Right forelimb (tissue), 1 donor: ENCODE measurements around the gene ZBTB45.

Experiments used
- DNase-seq: peaks from one replicate; pipeline ENCODE4 v3.0.0-alpha.2; 2018

ZBTB45 gene

DNA sequence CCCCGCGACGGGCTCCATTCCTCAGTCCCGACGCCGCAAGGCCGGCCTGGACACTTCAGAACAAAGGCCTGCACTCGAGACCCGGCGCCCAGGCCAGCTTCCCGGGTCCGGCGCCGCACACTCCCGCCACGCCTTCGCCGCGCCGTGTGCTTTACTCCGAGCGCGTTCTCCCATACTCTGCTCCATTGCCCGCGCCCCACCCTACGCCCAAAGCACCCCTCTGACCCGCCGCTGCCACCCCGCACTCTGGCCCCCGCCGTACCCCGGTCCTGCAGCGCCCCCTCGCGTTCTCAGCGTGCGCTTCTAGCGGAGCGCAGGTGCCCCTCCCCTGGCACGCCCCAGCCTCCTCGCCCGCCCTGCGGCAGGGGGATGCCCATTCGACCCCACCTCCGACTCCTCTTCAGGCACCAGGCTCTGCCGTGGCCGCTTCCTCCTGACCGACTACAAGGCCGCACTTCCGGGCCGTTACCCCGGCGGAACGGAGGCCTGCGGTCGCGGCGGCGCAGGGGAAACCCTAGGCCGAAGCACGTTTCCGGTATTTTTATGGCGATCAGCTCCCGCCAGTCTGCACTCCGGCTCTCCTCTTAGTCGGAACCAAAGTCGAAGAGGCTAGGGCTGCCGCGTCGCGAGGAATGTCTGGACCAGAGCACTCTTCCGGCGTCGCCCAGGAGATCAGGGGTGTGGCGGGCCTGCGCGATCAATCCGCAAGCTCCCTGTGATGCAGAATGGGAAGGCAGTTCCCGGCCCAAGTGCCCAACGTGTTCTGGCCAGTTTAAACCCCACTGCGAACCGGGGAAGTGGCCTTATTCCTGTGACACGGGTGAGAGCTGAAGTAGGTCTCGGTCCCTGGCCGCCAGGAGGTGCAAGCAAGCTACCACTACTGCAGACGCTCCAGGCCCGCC lies at the start of gene ZBTB45:
ZBTB45 (minus strand) TSS at position 456 of the 902 bp plus-strand sequence. CDS start 2,137 bp downstream, outside the sequence.
- DNase-seq, result peak; percentile 96

DNA sequence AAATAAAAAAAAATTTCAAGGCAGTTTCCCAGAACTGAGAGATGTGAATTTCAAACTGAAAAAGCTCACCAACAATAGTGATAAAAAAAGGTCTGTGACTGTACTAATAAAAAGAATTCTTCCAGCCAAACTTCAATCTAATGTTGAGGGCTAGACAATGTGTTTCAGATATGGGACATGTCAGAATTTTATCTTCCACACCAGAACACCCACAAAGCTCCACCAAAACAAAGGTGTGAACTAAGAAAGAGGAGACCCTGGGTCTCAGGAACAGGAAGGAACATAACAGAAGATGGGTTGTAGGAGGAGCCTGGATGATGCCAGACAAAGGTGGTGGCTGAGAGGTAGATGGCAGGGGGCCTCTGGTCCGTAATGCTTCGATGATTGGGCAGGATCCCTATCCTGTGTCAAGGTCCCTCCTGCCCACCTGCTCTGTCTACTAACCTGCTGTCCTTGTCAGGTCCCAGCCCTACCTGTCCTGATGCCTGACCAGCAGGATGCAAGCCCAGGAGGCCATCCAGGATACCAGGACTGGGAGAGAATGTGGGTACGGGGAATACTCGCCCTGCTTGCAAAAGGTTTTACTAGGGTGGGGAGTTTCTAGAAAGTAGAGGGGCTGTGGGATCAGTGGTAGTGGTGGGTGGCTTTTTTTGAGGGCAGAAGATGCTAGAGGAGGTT lies 49.0 kb upstream of the ZBTB45 start:
- no peak for DNase-seq

DNA sequence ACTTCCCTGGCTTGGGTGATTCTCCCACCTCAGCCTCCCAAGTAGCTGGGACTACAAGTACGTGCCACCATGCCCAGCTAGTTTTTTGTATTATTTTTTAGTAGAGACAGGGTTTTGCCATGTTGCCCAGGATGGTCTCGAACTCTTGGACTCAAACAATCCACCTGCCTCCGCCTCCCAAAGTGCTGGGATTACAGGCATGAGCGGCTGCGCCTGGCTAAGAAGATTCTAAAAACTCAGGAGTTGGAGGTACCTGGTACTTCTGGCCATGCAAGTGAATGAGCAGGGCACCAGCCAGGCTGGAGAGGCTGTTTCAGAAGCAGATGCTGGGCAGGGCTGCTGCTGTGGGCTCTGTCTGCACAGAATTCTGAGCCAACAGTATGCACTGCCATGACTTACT lies 47.4 kb upstream of the ZBTB45 start:
- DNase-seq, result no peak

DNA sequence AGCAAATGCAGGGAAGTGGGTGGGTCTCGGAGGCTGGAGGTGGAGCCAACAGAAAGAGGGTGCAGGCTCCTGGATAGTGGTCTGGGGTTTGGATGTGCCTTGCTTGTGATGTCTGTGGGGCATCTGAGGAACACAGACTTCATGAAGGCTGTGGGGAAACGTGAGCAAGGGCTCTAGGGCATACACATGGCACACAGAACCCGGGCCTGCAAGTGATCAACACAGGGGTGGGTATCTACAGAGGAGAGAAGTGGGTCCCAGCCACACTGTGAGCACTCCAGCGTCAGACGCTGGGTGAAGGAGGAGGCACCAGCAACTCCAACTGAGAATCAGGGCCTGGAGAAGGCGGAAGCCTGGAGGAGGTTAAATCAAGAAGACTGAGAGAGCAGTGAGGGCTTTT lies 44.2 kb upstream of the ZBTB45 start:
- no peak for DNase-seq

DNA sequence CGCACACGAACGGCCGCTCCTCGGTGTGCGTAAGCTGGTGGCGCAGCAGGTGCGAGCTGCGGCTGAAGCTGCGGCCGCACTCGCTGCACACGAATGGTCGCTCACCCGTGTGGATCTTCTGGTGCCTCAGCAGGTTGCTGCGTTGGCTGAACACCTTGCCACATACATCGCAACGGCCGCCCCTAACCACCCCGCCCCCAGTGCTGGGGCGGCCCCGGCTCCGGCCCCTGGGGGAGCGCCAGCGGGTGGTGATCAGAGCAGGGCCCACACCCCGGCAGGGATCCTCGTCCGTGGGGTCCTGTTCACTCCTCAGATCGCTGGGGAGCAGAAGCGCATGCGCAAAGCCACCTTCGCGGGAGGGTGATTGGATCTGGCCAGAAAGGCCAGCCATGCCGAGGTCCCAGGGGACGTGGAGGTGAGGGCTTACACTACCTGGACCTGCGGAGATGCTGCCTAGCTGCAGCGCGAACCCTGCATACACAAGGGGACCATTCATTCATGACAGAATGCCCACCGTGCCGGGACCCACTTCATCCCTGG lies 43.5 kb upstream of the ZBTB45 start:
- no peak for DNase-seq

DNA sequence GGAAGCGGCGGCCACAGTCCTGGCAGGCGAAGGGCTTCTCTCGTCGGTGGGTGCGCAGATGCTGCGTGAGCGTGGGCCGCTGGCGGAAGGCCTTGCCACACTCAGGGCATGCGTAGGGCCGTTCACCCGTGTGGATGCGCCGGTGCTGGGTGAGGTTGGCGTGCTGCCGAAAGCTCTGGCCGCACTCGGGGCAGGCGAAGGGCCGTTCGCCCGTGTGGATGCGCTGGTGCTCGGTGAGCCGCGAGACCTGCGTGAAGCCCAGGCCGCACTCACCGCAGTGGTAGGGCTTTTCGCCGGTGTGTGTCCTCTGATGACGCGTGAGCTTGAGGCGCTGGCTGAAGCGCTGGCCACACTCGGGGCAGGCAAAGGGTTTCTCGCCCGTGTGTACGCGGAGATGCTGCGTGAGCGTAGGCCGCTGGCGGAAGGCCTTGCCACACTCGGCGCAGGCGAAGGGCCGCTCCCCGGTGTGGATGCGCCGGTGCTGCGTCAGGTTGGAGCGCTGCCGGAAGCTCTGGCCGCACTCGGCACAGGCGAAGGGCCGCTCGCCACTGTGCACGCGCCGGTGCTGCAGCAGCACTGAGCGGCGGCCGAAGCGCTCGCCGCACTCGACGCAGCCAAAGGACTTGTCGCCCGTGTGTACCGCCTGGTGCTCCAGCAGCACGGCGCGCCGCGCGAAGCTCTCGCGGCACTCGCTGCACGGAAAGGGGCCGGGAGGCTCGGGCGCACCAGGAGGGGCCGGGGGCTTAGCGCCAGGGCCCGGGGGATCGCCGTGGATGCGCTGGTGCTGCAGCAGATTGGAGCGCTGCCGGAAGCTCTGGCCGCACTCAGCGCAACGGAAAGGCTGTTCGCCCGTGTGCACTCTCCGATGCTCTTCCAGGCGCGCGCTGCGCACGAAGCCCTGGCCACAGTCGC lies 42.8 kb upstream of the ZBTB45 start:
- no peak for DNase-seq

DNA sequence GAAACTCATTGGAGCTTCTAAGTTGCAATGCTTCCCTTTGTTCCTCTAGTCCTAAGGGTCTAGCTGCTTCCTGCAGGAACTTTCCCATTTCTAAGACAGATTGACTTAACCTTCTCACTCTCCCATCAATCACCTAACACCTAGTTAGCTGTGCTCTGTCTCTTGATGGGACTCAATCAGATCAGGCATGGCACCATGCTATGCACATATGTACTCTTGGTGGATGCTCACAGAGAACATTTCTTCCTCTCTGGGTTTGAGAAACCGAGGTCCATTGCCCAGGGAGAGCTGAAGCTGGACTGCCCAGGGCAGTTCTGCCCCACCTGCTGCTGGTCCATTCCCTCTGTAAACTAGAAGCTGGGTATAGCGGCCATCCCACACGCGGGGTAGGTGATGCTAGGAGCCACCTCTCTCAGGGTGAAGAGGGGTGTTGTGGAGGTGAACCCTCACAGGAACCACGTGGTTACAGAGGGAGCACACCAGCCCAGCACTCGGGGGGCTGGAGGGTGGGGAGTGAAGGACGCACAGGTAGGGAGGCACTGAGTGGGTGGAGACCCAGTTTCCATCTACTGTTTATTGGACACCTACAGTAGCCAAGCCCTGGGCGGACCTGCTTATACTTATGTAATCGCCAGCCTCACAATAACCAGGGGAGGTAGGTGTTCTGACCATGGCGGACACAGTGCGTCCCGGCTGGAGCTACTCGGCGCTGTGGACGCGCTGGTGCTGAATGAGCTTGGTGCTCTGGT lies 41.9 kb upstream of the ZBTB45 start:
- DNase-seq, result no peak

DNA sequence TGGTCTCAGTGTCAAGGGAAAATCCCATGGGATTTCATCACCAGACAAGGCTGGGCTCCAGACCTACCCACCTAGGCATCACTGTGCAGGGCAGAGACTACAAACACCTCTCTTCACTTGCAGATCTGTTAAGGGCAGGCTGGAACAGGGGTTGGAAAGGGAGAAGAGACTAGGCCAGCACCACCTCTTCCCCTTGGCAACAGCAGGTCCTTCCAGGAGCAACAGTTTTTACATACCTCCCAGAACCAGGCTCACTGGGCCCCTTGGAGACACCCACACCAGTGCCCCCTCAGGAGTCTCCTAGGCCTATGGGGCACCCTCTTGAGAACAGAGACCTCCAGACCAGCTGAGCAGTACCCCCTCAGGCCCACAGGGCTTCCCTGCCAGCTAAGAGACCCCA lies 41.3 kb upstream of the ZBTB45 start:
- no peak for DNase-seq

DNA sequence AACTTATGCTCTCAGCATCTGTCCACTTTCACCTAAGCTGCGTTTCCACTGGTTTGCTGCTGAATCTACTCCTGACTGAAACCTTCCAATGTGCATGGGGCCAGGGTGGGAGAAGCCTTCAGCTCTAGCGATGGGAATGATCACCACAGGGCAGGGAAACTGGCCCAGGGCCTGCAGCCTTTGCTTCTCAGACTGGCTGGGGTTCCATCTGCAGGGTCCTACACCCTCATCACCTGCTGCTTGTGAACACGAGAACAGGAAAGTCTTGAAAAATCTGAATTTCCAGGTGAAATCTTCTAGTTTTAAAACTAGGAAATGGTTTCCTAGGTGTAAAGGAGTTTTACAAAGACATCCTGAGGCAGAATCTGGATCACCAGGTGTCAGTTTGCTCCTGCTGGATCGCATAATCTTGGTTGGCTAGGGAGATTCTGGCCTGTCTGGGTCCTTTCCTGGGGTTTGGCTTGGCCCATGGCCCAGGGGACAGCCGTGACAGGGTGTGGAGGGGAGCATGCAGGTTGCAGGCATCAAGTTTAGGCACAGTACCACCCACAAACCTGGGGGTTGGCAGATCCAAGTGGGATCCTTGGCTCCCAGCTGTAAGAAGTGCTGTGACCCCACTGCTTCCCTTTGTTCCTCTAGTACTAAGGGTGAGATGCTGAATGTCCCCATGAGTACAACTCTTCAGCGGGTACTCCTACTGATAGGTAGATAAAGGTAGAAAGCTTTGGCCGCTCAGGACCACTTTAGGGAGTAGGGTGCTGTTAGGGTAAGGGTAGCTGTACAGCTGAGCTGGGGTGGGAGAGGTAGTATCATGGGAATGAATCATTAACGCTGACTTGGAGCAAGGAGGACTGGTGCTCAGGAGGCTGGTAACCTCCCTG lies 40.6 kb upstream of the ZBTB45 start:
- DNase-seq, result peak; percentile 43

DNA sequence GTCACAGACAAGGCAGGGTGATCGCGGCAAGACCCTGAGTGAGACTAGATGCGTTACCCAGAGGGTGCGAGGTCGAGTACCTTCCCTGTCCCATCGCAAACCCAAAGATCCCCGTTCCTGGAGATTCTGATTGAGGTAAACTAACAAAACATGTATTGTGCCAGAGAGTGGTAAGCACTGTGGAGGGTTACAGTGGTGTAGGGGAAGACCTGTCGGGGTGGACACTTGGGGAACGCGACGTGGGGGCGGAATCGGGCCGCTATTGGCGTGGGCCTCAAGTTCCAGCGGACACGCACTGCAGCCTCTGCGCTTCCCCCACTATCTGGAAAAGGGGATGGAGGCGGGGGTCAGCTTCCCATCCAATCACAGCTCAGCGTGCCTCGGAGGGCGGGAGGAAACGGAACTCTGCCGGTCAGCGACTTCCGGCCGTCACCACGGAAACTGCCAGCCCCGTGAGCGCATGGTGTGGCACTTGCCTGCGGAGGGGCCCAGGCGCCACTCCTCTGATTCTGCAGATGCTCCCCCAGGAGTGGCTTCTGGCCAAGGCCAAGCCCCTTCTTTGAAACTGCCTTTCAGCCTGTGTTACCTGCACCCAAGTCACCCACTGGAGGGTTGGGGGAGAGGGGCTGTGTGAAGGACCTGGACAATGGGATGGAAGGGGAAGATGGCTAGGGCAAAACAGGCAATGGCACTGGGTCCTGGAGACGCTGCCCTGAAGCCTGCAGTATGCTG lies 39.8 kb upstream of the ZBTB45 start:
- DNase-seq, result peak; percentile 94

DNA sequence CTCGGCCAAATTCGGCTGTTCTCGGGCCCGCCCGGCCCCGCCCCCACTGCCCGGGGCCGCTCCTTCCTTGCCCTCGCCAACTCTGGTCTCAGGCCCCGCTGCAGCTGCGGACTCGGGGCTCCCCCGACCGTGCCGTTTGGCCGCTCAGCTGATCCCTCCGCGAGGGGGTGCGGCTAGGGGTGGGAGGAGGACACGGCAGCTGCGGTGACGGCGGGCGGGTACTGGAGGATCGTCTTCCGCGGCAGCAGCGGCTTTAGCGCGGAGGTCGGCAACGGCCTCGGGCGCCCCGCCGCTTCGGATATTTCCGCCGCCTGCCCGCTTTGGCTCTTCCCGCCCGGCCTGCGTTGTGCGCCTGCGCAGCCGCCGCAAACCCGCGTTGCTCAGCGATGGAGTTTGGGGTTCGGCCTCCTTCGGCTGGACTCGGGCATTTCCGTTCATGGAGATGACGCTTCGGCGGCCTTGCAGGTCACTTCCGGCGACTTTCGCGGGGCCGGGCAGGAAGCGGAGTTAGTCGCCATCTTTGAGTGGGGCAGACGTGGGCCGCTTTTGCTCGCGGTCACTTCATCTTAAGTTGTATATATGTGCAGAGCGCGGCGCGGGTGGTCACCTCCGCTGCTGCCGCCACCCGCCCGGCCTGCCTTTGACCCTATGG lies 39.1 kb upstream of the ZBTB45 start:
- DNase-seq, result peak; percentile 99

DNA sequence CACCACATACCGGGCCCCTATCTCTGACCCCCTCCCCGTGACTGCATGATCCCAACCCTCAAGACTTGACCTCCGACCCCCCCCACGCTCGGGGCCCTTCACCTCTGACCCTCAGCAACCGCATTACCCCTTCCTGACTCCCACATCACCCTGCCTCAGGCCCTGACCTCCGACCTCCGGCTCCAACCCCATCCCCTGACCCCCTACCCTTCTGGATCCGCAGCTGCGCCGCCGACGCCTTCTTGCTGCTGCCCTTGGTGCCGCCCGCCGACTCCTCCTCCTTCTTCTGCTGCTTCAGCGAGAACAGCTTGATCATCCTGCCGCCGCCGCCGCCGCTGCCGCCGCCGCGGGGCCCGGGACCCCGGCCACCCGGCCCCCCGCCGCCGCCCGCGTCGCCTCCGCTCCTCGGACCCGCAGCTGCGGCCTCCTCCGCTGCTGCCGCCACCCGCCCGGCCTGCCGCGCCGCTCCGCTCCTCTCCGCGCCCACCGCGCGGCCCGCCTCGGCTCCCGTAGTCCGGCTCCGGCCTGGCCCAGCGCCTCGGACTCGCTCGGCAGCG lies 38.5 kb upstream of the ZBTB45 start, which contains the start of gene UBE2M:
UBE2M (minus strand) TSS at position 546 of the 557 bp plus-strand sequence; CDS start at position 316, 230 bp downstream.
- DNase-seq, result no peak

DNA sequence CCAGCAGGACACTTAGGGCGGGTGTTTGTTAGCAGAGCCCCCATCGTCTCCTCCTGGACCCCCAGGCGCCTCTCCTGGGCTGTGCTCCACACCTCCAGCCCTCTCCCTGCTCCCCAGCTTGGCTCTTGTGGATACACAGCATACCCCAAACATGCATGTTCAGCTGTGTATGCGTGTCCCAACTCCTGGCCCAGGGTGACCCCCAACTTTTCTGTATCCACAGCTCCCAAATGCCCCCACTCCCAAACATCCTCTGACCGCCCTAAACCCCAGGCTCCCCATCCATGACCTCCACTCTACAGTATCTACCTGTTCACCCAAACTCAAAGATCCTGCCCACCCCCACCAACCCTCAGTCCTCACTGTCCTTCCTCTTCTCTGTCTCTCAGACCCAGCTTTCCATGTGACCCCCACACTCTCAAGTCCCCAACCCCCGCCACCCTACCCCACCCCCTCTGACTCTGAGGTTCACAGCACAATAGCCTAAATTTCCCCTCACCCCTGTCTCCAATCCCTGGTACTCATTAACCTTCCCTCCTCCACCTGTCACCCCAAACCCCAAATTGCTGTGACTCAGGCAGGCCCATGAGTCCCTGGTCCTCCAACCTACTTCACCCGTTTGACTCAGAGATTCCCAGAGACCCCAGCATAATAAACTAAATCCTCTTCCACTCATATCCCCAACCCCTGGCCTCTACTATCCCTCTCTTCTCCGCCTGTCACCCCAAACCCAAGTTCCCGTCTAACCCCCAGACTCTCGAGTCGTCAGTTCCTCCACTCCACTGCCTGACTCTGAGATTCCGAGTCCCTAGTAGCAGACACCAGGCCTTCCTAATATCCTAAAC lies 37.8 kb upstream of the ZBTB45 start:
- DNase-seq, result peak; percentile 37

DNA sequence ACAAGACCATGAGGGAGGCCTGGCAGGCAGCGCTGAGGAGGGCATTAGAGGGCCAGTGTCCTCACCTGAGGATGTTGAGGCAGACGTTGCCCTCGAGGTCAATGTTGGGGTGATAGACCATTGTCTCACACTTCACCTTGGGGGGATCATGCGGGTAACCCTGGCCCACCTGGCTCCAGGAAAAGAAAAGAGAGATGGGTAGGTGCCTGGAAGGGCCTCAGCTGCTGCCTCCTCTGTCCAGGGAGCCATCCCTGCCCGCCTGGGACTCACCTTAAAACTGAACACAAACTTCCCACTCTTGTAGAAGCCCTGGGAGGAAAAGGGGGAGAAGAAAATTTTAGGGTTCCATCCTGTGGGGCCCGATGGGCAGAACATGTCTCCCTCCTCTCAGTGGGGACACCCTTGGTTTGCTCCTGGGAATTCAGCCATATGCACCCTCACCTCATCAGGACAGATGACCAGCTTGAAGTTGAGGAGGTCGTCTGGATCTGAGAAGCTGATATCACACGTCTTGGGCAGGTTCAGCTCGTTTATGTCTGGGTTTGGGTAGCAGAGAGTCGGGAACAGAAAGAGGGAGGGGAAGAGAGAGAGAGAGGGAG lies 37.1 kb upstream of the ZBTB45 start:
- peak; percentile 34 for DNase-seq

DNA sequence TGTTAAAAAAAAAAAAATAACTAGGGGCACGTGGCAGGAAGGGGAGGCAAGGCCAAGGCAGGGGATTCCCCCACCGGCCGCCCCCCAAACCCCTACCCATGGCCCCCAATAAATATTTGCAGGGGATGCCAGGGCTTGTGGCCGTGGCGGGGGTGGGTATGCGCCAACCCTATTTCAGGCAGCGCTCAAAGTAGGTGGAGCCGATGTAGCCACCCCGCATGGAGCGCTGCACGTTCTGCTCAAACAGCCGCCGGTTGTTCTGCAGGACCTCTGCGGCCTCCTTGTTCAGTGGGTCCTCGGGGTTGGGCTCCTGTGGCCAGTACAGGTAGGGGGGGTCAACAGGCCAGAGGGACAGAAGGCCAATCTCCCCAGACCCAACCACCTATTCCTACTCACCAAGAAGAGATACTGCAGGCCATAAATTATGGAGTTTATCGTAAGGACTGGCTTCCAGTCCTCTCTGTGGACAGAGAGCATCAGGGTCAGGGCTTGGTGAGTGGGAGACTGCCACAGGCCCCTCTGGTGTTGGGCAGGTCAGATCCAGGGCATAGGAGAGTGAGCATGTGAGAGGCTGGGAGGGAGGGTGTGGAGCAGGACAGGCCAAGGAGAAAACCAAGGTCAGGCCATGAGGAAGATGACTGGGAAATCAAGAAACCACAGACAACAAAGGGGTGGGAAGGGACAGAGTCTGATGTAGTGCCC lies 36.5 kb upstream of the ZBTB45 start:
- DNase-seq, result peak; percentile 38

DNA sequence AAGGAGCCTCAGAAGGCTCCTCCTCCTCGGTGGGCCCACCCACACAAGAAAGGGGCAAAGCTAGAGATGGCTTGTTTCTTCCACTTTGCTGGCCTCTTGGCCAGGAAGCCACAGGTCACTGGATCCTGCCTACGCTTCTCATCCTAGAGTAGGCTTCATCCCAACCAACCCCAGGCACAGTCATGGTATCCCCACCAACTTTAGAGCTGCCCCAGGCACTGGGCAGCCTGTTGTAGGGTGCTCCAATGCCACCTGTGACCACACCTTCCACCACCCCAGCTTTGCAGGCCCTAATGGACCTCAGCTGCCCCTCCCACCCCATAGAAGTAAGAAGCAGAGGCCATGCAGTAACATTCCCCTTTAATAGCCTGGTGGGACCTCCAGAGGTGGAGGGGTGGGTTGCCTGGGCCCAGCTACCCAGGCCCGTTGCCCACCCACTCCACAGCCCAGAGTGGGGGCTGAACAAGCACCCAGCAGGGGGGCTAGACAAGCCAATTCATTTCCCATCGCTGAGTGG lies 35.8 kb upstream of the ZBTB45 start:
- no peak for DNase-seq
